Measurements from ENCODE around the gene FHIP1B.

FHIP1B gene

GRCh38 chr11:6206456-6207180 is 27.8 kb downstream of the FHIP1B start:
- Histone ChIP-seq H2AFZ (ENCODE audit: low read length) (no peak overlapping the region), H4K20me1 (ENCODE audit: insufficient read depth, low read length) (no peaks in the 10 kb centered on the region), H3K27me3 (replicated peaks; ENCODE audit: insufficient read depth, low read length) (no peaks in the 10 kb centered on the region), H3K9me3 (replicated peaks; ENCODE audit: insufficient read depth, low read length) (no peaks in the 10 kb centered on the region), H3K4me2 (ENCODE audit: low read depth, low read length) (no peak overlapping the region), H3K27ac (ENCODE audit: low read length) (no peak overlapping the region), H3F3A (ENCODE audit: insufficient read depth, low read length) (peaks cover 10% of the 10 kb centered on the region; the same call in 1 of the 2 replicates), H3K36me3 (replicated peaks; ENCODE audit: insufficient read depth, low read length) (no peaks in the 10 kb centered on the region), H3K4me3 (ENCODE audit: low read length) (no peak overlapping the region), H3K4me1 (ENCODE audit: low read length) (peaks cover 30% of the 10 kb centered on the region), H3K9ac (ENCODE audit: low read length) (no peak overlapping the region), H3K9me2 (replicated peaks; ENCODE audit: insufficient read depth, low read length) (no peaks in the 10 kb centered on the region), H3K79me2 (ENCODE audit: low read length) (no peaks in the 10 kb centered on the region)
- no peak for TF ChIP-seq CTCF (IDR thresholded peaks at IDR 0.05; ENCODE audit: low read length)
- no peak for TF ChIP-seq EZH2 (optimal IDR thresholded peaks at IDR 0.05; ENCODE audit: low read depth, low read length)
- TF ChIP-seq EZH2phosphoT487 (IDR thresholded peaks at IDR 0.05; ENCODE audit: low read length): no peak
- no peak for DNase-seq

GRCh38 chr11:6205366-6205765 is 29.1 kb downstream of the FHIP1B start, which contains the start of gene C11orf42:
TSS of gene C11orf42 (plus strand) at chr11:6205557. CDS start at chr11:6205616, 59 bp downstream.
- no peak within 1 kb of the TSS for H3K4me2 ChIP-seq (ENCODE audit: low read depth, low read length)

GRCh38 chr11:6204706-6205105 is 29.7 kb downstream of the FHIP1B start:
- Histone ChIP-seq H3K36me3 (replicated peaks; ENCODE audit: insufficient read depth, low read length) (no peaks in the 10 kb centered on the region), H3K4me1 (ENCODE audit: low read length) (peaks cover 30% of the 10 kb centered on the region), H2AFZ (ENCODE audit: low read length) (no peak overlapping the region), H3K27ac (ENCODE audit: low read length) (no peak overlapping the region), H3K9me3 (replicated peaks; ENCODE audit: insufficient read depth, low read length) (no peaks in the 10 kb centered on the region), H3K9ac (ENCODE audit: low read length) (no peak overlapping the region), H3K4me2 (ENCODE audit: low read depth, low read length) (no peak overlapping the region), H3K79me2 (ENCODE audit: low read length) (no peaks in the 10 kb centered on the region), H4K20me1 (ENCODE audit: insufficient read depth, low read length) (no peaks in the 10 kb centered on the region), H3K9me2 (replicated peaks; ENCODE audit: insufficient read depth, low read length) (no peaks in the 10 kb centered on the region), H3K4me3 (ENCODE audit: low read length) (no peak overlapping the region), H3F3A (ENCODE audit: insufficient read depth, low read length) (peaks cover 10% of the 10 kb centered on the region; the same call in 1 of the 2 replicates), H3K27me3 (replicated peaks; ENCODE audit: insufficient read depth, low read length) (no peaks in the 10 kb centered on the region)
- no peak for DNase-seq
- TF ChIP-seq EZH2 (optimal IDR thresholded peaks at IDR 0.05; ENCODE audit: low read depth, low read length): no peak
- no peak for TF ChIP-seq CTCF (IDR thresholded peaks at IDR 0.05; ENCODE audit: low read length)
- TF ChIP-seq EZH2phosphoT487 (IDR thresholded peaks at IDR 0.05; ENCODE audit: low read length): no peak

More at GRCh38 chr11:6205366-6205765, 29.1 kb downstream of the FHIP1B start, which contains the start of gene C11orf42:
- H3K4me1 ChIP-seq (ENCODE audit: low read length): peaks cover 30% of the 10 kb centered on the region
- no peaks in the 10 kb centered on the region for H3K79me2 ChIP-seq (ENCODE audit: low read length)
- no peak for DNase-seq
- H3K9ac ChIP-seq (ENCODE audit: low read length): no peak within 1 kb of the TSS
- TF ChIP-seq CTCF (IDR thresholded peaks at IDR 0.05; ENCODE audit: low read length): no peak
- no peaks in the 10 kb centered on the region for H3K9me2 ChIP-seq (replicated peaks; ENCODE audit: insufficient read depth, low read length)
- no peak within 1 kb of the TSS for H3K4me3 ChIP-seq (ENCODE audit: low read length)
- no peaks in the 10 kb centered on the region for H3K27me3 ChIP-seq (replicated peaks; ENCODE audit: insufficient read depth, low read length)
- H3F3A ChIP-seq (ENCODE audit: insufficient read depth, low read length): peaks cover 10% of the 10 kb centered on the region; the same call in 1 of the 2 replicates
- no peak within 1 kb of the TSS for H3K27ac ChIP-seq (ENCODE audit: low read length)
- H3K9me3 ChIP-seq (replicated peaks; ENCODE audit: insufficient read depth, low read length): no peaks in the 10 kb centered on the region
- no peaks in the 10 kb centered on the region for H4K20me1 ChIP-seq (ENCODE audit: insufficient read depth, low read length)
- H3K36me3 ChIP-seq (replicated peaks; ENCODE audit: insufficient read depth, low read length): no peaks in the 10 kb centered on the region
- H2AFZ ChIP-seq (ENCODE audit: low read length): no peak within 1 kb of the TSS
